ENCODE measurements around the gene HMX1.

The HMX1 gene

GRCh38 chr4:8872402-8873291 lies 1.0 kb upstream of the HMX1 start:
- DNase-seq: no peak
- in situ Hi-C loops (cut with MboI; ENCODE audit: low pct_unique_long_range_greater_than_20kb, low sequenced_read_pairs): no loop called here

- in situ Hi-C loops (cut with MboI; ENCODE audit: low pct_unique_long_range_greater_than_20kb, low sequenced_read_pairs): no loop called here
- no peak for DNase-seq
These were observed 807 bp downstream of the HMX1 start for GRCh38 chr4:8870647-8871416.

GRCh38 chr4:8869898-8870646 lies 1.6 kb downstream of the HMX1 start:
- in situ Hi-C loops (cut with MboI; ENCODE audit: low pct_unique_long_range_greater_than_20kb, low sequenced_read_pairs): no loop called here
- DNase-seq: no peak

GRCh38 chr4:8869002-8869897 lies 2.4 kb downstream of the HMX1 start:
- in situ Hi-C loops (cut with MboI; ENCODE audit: low pct_unique_long_range_greater_than_20kb, low sequenced_read_pairs): no loop called here
- no peak for DNase-seq

- no peak for DNase-seq
- in situ Hi-C loops (cut with MboI; ENCODE audit: low pct_unique_long_range_greater_than_20kb, low sequenced_read_pairs): no loop called here
These were observed 3.2 kb downstream of the HMX1 start for GRCh38 chr4:8868321-8869001.

GRCh38 chr4:8867624-8868320 lies 3.9 kb downstream of the HMX1 start:
- in situ Hi-C loops (cut with MboI; ENCODE audit: low pct_unique_long_range_greater_than_20kb, low sequenced_read_pairs): no loop called here
- no peak for DNase-seq

GRCh38 chr4:8866828-8867623 lies 4.6 kb downstream of the HMX1 start:
- DNase-seq: no peak
- in situ Hi-C loops (cut with MboI; ENCODE audit: low pct_unique_long_range_greater_than_20kb, low sequenced_read_pairs): no loop called here

GRCh38 chr4:8866421-8866820 lies 5.2 kb downstream of the HMX1 start:
- DNase-seq: no peak
- in situ Hi-C loops (cut with MboI; ENCODE audit: low pct_unique_long_range_greater_than_20kb, low sequenced_read_pairs): no loop called here

GRCh38 chr4:8865681-8866310 lies 5.8 kb downstream of the HMX1 start:
- DNase-seq: no peak
- in situ Hi-C loops (cut with MboI; ENCODE audit: low pct_unique_long_range_greater_than_20kb, low sequenced_read_pairs): no loop called here

GRCh38 chr4:8864912-8865680 lies 6.5 kb downstream of the HMX1 start:
- no peak for DNase-seq
- in situ Hi-C loops (cut with MboI; ENCODE audit: low pct_unique_long_range_greater_than_20kb, low sequenced_read_pairs): no loop called here

- DNase-seq: no peak
- in situ Hi-C loops (cut with MboI; ENCODE audit: low pct_unique_long_range_greater_than_20kb, low sequenced_read_pairs): no loop called here
These were observed 7.7 kb downstream of the HMX1 start for GRCh38 chr4:8863686-8864682.

- no peak for DNase-seq
- in situ Hi-C loops (cut with MboI; ENCODE audit: low pct_unique_long_range_greater_than_20kb, low sequenced_read_pairs): no loop called here
These were observed 8.6 kb downstream of the HMX1 start for GRCh38 chr4:8862800-8863685.

GRCh38 chr4:8862334-8862733 lies 9.3 kb downstream of the HMX1 start:
- DNase-seq: no peak
- in situ Hi-C loops (cut with MboI; ENCODE audit: low pct_unique_long_range_greater_than_20kb, low sequenced_read_pairs): no loop called here

All from KBM-7 (cell line).